Testis (tissue), 2 donors: ENCODE results near the gene RABL3.

Source experiments
- POLR2A ChIP-seq: fragments of 450-650 bp; IDR thresholded peaks from one replicate; pipeline ENCODE4 v1.6.1; 2017; ENCODE audit warnings: antibody characterized with exemption, mild to moderate bottlenecking, moderate library complexity
- TF ChIP-seq, protein P1 (sequence below), 3 experiments: fragments of 450-650 bp in 2 of 3; fragments of 200-600 bp in 1 of 3; sonication (generic) in 1 of 3; IDR thresholded peaks; one replicate each; pipeline ENCODE4 v1.5.1; 2016 to 2019; ENCODE audit warnings: antibody characterized with exemption in 3 of 3, mild to moderate bottlenecking in 2 of 3, moderate library complexity in 1 of 3

GRCh38 chr3:120763601-120764000 lies 21.3 kb upstream of the RABL3 start:
- TF ChIP-seq, protein P1, sequence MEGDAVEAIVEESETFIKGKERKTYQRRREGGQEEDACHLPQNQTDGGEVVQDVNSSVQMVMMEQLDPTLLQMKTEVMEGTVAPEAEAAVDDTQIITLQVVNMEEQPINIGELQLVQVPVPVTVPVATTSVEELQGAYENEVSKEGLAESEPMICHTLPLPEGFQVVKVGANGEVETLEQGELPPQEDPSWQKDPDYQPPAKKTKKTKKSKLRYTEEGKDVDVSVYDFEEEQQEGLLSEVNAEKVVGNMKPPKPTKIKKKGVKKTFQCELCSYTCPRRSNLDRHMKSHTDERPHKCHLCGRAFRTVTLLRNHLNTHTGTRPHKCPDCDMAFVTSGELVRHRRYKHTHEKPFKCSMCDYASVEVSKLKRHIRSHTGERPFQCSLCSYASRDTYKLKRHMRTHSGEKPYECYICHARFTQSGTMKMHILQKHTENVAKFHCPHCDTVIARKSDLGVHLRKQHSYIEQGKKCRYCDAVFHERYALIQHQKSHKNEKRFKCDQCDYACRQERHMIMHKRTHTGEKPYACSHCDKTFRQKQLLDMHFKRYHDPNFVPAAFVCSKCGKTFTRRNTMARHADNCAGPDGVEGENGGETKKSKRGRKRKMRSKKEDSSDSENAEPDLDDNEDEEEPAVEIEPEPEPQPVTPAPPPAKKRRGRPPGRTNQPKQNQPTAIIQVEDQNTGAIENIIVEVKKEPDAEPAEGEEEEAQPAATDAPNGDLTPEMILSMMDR (IDR thresholded peaks at IDR 0.05): no peak
- TF ChIP-seq POLR2A: no peak
